NOMO-1 (cell line): ENCODE results near the gene SAYSD1.

Source experiments
- DNase-seq, 2 experiments: peaks; one replicate each; lab custom pipeline; 2025; ENCODE audit not compliant: unreplicated experiment in 2 of 2; lab: John Stamatoyannopoulos, UW

Gene SAYSD1

DNA sequence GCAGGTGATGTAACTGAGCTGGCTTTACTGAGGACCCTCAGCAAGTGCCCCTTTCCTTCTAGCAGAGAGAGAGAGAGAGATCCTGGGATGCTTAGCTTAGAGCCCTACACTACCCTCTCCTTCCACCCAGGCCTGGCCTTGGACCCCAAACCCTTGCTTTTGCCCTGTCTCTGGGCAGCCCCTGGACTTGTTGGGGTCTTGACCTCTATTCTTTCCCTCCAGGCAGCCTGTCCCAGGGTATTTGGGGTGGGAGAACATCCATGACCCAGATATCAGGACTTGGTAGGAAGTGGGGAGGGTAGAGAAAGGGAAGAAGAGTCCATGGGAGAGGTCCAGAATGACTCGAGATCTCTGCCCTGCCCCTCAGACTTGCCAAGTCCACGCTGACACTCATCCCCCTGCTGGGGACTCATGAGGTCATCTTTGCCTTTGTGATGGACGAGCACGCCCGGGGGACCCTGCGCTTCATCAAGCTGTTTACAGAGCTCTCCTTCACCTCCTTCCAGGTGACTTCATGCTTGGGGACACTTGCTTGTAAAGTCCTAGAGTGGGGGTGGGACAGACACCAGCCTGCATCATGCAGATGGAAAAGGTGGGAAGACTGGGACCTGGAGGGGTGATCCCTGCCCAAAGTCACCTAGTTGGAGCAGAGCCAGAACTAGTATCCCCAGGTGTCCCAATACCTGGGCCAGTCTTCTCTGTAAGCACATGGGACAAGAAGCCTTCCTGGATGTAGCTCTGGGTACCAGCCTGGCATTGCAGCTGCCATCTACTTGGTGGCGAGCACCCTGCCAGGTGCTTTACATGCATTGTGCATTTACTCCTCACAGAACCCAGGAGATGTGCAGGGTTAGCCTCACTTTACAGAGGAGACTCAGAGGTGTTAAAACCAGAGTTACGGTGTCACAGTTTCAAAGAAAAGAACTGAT, 35.5 kb downstream of the SAYSD1 start:
- no peak for DNase-seq

DNA sequence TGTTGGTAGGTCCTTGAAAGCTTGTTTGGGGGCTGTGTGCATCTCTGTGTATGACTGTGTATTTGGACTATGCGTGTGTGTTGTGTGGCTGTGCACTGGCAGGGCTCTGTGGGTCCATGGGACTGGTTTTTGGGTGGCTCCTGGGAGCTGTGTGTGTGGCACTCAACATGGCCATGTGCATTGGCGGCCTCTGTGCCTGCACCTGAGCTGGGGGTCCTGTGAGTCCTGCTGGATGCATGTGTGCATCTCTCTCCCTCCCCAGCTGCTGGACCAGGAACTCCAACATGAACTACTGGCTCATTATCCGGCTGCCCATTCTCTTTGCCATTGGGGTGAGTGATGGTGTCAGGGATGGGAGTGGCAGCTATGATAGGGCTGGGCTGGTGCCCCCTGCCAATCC, 36.3 kb downstream of the SAYSD1 start:
- DNase-seq = no peak

DNA sequence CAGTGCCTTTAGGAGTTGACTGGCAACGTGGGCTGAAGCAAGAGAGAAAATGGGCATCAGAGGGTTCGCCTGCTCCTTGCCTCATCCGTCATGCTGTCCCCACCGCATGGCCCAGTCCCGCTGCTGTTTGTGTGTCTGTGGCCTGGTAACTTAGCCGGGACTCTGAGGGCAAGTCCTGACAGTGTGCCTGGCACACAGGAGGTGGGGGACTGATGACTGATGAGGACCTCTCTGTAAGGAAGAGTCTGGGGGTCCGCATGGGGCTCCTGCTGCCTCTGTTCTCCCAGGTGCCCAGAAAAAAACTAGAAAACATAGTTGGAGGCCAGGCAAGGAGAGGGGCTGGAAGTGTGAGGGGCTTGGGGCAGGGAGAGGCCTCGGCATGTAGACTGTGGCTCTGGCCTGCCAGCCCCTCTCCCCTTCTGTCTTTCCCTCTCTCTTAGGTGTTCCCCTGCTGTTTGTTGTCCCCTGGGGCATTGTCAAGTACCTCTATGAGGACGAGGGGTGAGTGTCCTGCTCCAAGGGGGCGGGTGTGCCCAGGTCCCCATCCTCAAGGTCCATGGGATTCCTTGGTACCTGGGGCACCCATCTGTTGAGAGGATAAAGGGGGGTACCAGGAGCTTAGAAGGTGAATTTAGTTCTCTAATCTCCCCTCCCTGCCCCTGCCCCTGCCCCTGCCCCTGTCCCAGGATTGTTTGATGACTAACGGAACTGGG, 36.9 kb downstream of the SAYSD1 start:
- no peak for DNase-seq

- no peak for DNase-seq
Measured at GRCh38 chr6:39076623-39077535, 38.1 kb downstream of the SAYSD1 start.

DNA sequence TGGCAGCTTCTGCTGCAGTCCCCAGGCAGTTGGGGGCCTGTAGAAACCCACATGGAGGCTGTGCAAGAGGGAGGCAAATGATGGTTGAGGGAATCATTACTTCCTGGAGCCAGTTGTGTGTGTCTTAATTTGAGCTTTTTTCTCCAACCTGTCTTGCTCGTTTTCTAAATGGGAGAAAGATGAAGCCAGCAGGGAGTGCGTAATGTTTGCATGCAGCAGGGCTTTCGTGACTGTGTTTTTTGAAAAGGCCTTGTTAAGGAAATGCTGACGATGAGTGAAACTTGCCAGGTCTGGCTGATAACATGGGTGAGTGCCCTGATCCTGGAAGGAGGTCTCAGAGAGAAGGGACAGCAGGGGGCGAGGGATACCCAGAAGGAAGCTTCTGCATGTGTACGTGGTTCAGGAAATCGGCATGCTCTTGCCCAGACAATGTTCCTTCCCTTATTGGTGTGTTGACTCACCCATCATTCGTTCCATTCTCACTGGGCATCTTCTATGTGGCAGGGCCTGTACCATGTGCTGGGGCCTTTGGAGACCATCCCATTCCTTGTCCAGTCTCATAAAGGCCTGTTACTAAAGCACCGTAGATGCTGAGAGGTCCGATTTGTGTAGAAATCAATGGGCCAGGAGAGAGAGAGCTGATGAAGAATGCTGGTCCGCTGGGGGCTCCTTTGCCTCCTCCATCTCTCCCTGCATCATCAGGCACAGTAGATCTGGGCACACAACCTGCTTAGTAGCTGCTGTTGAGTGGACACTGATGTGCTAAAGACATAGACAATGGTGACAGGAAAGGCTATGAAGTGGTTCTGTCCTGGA, 39.0 kb downstream of the SAYSD1 start:
- DNase-seq = no peak

DNA sequence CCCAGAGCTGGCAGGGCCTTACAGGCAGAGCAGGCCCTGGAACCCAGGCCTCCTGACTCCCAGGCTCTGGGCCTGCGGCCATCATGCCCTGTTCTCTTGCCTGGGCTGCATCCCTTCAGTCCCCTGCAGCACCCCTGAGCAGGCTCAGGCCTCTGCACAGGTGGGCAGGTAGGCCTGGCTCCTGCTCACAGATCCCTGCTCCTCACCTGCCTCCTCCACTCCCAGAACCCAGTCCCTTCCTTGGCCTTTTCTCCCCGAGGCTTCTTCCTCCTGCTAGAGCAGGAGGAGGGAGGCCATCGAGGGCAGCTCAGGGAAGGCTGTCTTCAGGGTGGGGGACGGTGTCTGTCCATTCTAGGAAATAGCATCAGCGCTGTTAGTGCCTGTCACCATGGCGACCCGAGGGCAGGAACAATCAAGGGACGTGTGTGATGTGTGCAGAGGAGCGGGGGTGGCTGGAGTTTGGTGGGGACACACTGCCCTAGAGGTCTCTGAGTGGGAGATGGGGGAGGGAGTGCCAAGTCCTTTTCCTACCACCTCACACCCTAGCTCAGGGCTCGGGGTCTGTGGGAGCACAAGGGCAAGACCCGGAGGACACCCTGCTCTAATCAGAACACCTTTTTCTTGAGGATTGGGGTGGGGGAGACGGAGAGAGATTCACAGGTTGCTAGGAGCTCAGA, 39.8 kb downstream of the SAYSD1 start:
- DNase-seq = no peak

DNA sequence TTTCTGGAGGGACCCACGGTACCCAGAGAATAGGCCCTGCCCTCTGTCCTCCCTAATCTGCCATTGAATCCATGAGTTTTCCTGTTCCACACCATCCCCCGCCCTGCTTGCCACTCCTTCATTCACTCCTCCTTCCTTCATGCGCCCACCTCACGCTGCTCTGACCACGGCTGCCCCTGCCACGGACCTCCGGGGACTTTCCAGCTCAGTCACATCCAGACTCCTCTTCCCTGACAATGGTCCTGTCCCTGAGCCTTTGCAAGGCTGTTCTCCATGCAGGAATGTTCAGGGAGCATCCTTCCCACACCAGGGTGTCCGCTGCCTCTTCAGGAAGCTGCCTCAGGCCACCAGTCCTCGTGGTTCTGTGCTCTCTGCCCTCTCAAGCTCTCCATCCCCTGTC, 40.5 kb downstream of the SAYSD1 start:
- DNase-seq = no peak

DNA sequence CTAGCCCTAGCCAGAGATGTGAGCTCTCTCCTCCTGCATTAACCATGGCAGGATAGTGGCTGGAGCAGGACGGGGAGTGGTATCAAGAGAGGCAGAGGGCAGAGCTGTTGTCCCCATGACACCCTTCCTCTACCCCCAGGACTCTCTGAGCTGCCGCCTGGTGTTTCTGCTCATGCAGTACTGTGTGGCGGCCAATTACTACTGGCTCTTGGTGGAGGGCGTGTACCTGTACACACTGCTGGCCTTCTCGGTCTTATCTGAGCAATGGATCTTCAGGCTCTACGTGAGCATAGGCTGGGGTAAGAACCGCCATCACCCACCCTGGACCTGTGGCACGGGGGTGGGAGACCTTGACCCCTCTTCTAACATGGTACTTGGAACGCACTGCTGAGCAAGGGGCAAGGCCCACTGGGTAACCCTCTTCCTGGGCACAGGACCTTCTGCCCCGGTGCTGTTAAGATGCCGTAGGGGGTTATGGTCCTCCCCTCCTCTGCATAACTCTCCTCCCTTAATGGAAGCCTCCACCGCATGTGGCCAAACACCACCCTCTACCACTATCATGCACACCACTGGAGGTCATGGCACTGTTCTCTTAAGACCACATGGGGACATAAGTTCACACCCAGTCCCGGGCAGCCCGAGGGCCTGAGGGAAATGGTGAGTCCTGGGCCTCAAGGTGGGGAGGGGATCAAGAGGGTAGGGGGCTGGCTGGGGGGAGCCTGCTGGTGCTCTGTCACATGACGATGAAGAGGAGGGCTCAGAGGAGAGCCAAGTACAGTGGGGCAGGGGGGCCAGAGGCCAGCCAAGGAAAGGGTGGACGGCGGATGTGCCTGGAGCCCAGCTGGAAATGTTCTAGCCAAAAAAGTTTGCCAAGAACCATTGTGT, 41.3 kb downstream of the SAYSD1 start:
- no peak for DNase-seq

DNA sequence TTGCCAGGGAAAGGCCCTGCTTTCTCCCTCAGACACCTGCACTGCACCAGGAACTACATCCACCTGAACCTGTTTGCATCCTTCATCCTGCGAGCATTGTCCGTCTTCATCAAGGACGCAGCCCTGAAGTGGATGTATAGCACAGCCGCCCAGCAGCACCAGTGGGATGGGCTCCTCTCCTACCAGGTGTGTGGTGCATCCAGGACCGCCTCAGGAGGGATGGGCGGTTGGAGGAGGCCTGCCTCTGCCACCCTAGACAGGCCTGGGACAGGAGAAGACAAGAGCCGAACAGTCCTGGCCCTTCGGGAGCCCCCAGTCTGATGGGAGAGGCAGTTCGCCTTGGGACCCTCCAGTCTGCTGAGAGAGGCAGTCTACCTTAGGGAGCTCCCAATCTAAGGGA, 42.2 kb downstream of the SAYSD1 start:
- no peak for DNase-seq

GRCh38 chr6:39068391-39068790, 46.6 kb downstream of the SAYSD1 start:
- no peak for DNase-seq

DNA sequence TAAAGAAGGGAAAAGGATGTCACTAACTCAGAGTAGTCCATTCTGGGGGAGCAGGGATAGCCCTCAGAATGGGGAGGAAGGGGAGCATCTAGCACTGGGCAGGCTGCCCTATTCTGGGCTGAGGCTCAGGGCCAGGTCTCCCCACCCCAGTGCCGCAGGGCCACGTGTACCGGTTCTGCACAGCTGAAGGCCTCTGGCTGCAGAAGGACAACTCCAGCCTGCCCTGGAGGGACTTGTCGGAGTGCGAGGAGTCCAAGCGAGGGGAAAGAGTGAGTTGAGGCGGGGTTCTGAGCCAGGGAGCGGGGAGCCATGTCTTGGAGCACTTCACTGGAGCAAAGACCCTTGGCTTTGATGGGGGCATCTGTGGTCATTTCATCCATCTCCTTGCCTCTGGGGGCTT, 49.4 kb downstream of the SAYSD1 start:
- DNase-seq = no peak

DNA sequence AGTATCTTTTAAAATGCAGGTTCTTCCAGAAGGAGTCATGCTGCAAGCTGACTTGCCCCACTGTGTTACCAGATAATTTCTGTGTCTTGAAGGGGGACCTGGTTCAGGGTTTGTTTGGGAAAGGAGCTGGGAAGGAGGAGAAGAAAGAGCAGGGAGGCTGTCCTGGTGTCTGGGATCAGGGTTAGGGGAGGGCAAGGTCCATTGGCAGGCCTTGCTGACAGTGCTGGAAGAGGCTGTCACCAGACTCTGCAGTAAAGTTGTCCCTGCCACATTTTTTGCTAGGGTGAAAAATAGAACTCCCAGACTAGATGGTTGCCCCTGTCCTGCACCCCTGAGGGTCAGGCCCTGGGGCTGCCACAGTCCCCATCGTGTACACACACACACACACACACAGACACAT, 51.5 kb downstream of the SAYSD1 start:
- no peak for DNase-seq

DNA sequence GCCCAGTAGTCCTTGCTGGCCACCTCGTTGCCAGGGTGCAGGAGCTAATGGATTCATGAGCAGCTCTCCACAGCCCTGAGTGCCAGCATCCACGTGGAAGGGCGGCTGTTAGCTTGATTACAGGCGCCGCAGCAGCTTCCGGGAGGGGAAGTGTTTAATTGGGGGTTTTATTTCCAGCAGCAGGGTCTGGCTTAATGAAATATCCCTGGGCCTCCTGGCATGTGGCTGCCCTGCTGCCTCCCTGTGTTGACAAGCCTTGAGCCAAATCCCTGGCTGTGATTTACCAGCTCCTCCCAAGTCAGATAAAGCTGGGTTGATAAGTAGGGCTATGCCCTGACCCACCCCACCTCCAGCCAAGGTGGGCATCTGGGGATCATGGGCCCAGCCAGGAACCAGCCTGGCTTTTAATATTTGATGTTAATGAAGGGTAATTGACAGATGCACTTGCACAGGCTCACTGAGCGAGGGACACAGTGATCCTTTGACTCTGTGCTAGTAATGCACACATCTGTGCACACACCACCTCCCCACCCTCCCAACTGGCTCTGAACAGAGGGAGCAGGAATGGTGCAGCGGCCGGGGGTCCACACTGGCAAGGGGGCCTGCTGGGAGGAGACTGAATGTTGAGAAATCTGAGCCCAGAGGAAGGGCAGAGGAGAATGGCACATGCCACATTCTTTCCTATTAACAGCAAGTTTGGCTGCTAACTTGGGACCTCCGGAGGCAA, 52.8 kb downstream of the SAYSD1 start:
- DNase-seq = no peak

GRCh38 chr6:39061588-39061987, 53.4 kb downstream of the SAYSD1 start:
- no peak for DNase-seq

DNA sequence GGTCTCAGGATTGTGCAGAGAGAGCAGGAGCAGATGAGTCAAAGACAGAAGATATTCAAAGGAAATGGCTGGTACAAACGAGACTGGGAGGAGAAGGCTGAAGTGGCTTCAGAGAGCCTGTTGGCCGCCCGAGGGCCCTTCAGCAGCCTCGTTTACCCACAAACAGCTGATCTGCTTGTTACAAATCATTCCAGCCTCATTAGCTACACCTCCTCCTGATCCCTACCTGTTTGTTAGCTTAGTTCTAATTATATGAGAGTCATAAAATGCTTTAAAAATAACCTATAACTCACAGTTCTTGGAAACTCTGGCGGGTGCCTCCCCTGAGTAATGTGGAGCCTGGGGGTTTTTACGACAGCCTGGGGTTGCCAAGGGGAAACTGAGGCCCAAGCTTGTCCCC, 53.8 kb downstream of the SAYSD1 start:
- no peak for DNase-seq

- no peak for DNase-seq
Measured at GRCh38 chr6:39060467-39061160, 54.4 kb downstream of the SAYSD1 start.

DNA sequence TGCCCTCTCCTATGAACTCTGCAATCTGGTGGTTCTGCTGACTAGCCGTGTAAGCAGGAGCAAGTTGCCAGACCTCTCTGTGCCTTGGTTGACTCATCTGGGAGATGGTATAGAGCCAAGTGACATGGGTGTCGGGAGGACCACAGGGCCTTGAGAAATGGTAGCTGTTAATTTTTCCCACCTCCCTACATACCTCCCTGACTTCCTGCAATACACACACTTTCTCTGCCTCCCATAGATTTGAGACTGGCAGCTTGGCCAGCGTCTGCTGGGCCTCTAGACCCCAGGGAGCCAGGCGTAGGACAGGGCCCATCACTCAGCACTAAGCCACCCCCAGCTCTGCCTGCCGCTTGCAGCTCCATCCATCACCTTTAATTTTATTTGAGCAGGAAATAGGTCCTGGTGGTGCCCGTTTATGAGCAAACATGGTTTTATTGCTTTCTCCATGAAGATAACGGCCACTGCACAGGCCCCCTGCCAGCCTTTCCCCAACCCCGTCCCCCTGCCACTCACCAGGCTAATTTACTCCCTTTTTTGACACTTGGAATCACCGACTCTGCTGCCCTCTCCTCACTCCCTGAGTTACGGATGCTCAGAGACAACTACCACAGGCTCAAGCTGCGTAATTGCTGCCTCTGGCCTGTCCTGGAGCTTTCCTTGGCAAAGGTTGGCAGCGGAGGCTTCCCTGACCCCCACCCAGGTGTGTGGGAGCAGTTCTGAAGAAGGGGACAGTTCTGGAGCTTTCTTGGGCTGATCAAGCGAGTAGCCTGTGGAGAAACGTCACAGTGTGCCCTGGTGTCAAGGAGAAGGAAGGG, 55.3 kb downstream of the SAYSD1 start:
- no peak for DNase-seq
